Measurements from ENCODE around the gene MIA2. TPM values are rescaled to one million over a fixed set of nuclear protein-coding genes. Genes with fewer than 3 reads are reported as not detected.

MIA2 gene
- total RNA-seq, 2 donors from 2014 or later, result 41.8 to 61.8 TPM

DNA sequence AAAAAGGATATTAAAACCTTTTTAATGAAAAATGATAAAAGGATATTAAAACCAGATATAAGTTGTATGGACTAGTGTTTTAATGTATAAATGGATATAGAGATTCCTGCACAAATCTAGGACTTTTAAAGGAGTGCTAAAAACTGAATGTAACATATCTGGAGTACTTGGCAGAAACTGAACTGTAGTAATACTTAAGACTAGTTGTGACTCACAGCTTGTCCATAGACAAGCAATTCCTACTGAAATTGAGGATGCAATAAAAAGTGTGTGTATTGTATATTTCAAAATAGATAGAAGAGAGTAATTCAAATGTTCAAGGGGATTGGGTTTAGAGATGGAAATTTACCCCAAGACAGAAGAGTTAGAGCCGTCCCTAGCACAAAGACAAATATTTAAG, 138.9 kb downstream of the MIA2 start:
- intact Hi-C loops (cut with DNase I), result loop anchor here (5.0 kb wide), 1 partner anchor 265 kb away; no protein-coding TSS in a partner anchor
- Histone ChIP-seq H3K9me3 (no peaks in the 10 kb centered on the region), H3K4me3 (no peak overlapping the region), H3K36me3 (no peaks in the 10 kb centered on the region), H3K4me1 (no peaks in the 10 kb centered on the region), H3K27me3 (no peaks in the 10 kb centered on the region), H3K9ac (ENCODE audit: low read depth in 2 of 2, low read length in 2 of 2) (no peak overlapping the region), H3K27ac (no peak overlapping the region)
- DNase-seq, result no peak
- TF ChIP-seq, protein P1, sequence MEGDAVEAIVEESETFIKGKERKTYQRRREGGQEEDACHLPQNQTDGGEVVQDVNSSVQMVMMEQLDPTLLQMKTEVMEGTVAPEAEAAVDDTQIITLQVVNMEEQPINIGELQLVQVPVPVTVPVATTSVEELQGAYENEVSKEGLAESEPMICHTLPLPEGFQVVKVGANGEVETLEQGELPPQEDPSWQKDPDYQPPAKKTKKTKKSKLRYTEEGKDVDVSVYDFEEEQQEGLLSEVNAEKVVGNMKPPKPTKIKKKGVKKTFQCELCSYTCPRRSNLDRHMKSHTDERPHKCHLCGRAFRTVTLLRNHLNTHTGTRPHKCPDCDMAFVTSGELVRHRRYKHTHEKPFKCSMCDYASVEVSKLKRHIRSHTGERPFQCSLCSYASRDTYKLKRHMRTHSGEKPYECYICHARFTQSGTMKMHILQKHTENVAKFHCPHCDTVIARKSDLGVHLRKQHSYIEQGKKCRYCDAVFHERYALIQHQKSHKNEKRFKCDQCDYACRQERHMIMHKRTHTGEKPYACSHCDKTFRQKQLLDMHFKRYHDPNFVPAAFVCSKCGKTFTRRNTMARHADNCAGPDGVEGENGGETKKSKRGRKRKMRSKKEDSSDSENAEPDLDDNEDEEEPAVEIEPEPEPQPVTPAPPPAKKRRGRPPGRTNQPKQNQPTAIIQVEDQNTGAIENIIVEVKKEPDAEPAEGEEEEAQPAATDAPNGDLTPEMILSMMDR (IDR thresholded peaks at IDR 0.05), result no peak

DNA sequence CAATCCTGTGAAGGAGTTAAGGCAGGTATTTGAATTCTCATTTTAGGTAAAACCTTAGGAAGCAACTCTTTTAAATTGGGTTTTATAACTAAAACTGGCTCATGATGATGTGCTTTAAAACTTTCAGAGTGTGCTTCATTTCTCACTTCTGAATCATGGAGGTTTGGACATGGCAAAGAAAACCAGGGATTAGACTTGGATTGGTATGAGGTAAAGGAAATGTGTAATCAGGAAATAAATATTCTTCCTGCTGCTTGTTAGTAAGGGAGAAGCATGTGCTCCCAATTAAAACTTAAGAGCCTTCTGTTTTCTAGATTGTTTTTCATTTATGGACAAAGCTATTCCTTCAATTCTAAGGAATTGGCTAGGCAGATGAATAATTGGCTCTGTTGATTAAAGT, 141.1 kb downstream of the MIA2 start:
- Histone ChIP-seq H3K27me3 (no peaks in the 10 kb centered on the region), H3K36me3 (no peaks in the 10 kb centered on the region), H3K9me3 (no peaks in the 10 kb centered on the region), H3K4me1 (no peaks in the 10 kb centered on the region), H3K9ac (ENCODE audit: low read depth in 2 of 2, low read length in 2 of 2) (no peak overlapping the region), H3K4me3 (no peak overlapping the region), H3K27ac (no peak overlapping the region)
- intact Hi-C loops (cut with DNase I), result loop anchor here (5.0 kb wide), 1 partner anchor 268 kb away; no protein-coding TSS in a partner anchor
- no peak for DNase-seq
- TF ChIP-seq, protein P1 (IDR thresholded peaks at IDR 0.05), result no peak

DNA sequence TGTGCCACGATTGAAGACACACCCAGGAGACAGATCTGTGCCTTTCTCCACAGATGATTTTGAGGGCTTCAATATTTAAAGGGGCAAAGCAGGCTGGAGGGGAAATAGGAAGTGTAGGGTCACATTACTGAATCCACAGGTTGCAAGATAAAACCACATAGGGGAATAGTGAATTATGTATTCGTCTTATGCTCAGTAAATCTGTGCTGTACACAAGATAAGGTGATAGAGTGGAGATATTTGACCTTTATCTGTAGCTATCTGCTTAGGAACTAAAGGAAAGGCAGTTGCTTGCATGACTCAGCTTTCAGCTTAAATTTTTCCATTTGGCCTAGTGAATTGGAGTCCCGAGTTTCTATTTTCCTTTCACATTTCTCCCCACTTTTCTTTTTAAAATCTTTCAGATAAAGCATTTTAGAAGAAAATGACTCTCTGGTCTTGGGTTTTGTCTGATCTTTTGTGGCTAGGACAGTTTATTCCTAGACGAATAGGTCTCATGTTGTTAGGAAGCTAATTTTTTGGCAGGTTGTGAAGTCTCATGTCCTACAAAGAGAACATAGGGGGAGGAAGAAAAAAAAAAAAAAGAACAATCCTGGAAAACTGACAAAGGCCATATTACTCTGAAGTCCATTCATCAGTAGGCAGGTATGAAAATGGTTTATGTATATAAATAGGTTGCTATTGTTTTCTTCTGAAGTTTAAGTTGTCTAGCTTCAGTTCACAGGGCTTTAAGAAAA, 143.1 kb downstream of the MIA2 start:
- H3K27me3 ChIP-seq, result no peaks in the 10 kb centered on the region
- TF ChIP-seq, protein P1 (IDR thresholded peaks at IDR 0.05), result no peak
- H3K36me3 ChIP-seq, result no peaks in the 10 kb centered on the region
- no peak overlapping the region for H3K27ac ChIP-seq
- H3K4me1 ChIP-seq, result no peaks in the 10 kb centered on the region
- no peak overlapping the region for H3K9ac ChIP-seq (ENCODE audit: low read depth in 2 of 2, low read length in 2 of 2)
- no peaks in the 10 kb centered on the region for H3K9me3 ChIP-seq
- DNase-seq, result no peak
- intact Hi-C loops (cut with DNase I), result no loop called here
- no peak overlapping the region for H3K4me3 ChIP-seq

DNA sequence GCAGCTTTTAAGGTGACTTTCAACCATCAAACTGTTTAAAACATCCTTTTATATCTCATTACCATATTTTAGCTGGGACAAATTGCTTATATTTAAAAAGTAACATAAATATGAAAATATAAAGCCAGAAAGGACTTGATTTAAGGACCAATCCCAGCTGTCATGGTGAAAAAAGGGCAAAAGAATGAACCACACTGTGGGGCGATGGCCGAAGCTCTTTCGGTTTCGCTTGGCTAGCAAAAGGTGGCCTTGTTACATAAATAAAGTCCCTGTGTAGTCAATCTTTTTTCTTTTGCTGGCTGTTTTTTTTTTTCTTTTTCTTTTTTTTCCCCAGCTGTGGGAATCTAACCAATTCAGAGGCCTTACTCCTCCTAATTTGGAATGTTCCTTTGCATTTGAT, 147.7 kb downstream of the MIA2 start:
- H3K27me3 ChIP-seq, result no peaks in the 10 kb centered on the region
- no peaks in the 10 kb centered on the region for H3K36me3 ChIP-seq
- no peaks in the 10 kb centered on the region for H3K4me1 ChIP-seq
- no peak for DNase-seq
- no peaks in the 10 kb centered on the region for H3K9me3 ChIP-seq
- TF ChIP-seq, protein P1 (IDR thresholded peaks at IDR 0.05), result no peak
- no peak overlapping the region for H3K4me3 ChIP-seq
- H3K9ac ChIP-seq (ENCODE audit: low read depth in 2 of 2, low read length in 2 of 2), result no peak overlapping the region
- H3K27ac ChIP-seq, result no peak overlapping the region
- intact Hi-C loops (cut with DNase I), result no loop called here

DNA sequence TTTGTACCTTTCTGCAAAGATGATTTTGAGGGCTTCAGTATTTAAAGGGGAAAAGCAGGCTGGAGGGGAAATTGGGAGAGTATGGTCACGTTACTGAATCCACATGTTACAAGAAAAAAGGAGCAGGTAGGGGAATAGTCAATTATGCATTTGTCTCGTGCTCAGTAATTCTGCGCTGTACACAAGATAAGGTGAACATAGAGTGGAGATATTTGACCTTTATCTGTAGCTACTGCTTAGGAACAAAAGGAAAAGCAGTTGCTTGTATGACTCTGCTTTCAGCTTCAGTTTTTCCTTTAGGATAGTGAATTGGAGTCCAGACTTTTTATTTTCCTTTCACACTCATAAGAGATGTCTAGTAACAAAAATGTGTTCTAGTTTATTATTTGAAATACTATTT, 148.7 kb downstream of the MIA2 start:
- Histone ChIP-seq H3K4me3 (no peak overlapping the region), H3K4me1 (no peaks in the 10 kb centered on the region), H3K36me3 (no peaks in the 10 kb centered on the region), H3K27ac (no peak overlapping the region), H3K9me3 (no peaks in the 10 kb centered on the region), H3K9ac (ENCODE audit: low read depth in 2 of 2, low read length in 2 of 2) (no peak overlapping the region), H3K27me3 (no peaks in the 10 kb centered on the region)
- DNase-seq, result no peak
- intact Hi-C loops (cut with DNase I), result no loop called here
- TF ChIP-seq, protein P1 (IDR thresholded peaks at IDR 0.05), result no peak
